Lower lobe of right lung (tissue), 2 donors: ENCODE data around the gene SMC4. TPM values are rescaled to one million over a fixed set of nuclear protein-coding genes. Genes with fewer than 3 reads are reported as not detected.

Experiments used
- ATAC-seq, 2 donors: fragments of 200-7000 bp; cut with Tn5 transposase; one replicate each; pipeline ENCODE4 v1.9.1; 2020 to 2022; ENCODE audit warnings: mild to moderate bottlenecking in 2 of 2, moderate library complexity in 2 of 2
- DNase-seq: peaks from one replicate; pipeline ENCODE4 v3.0.0-alpha.2; 2020
- H3K27ac ChIP-seq: fragments of 200-600 bp; one replicate; pipeline ENCODE4 v1.8.0; 2022
- H3K27me3 ChIP-seq: fragments of 200-600 bp; one replicate; pipeline ENCODE4 v1.8.0; 2022; ENCODE audit warnings: low read depth
- H3K36me3 ChIP-seq: fragments of 200-600 bp; one replicate; pipeline ENCODE4 v1.8.0; 2022; ENCODE audit warnings: mild to moderate bottlenecking
- H3K4me1 ChIP-seq: fragments of 200-600 bp; one replicate; pipeline ENCODE4 v1.8.0; 2022
- H3K4me3 ChIP-seq: fragments of 200-600 bp; one replicate; pipeline ENCODE4 v1.8.0; 2022; ENCODE audit warnings: mild to moderate bottlenecking
- H3K9me3 ChIP-seq: fragments of 200-600 bp; one replicate; pipeline ENCODE4 v1.8.0; 2022
- CTCF ChIP-seq: fragments of 200-600 bp; IDR thresholded peaks from one replicate; pipeline ENCODE4 v1.8.0; 2022; ENCODE audit warnings: antibody characterized with exemption, mild to moderate bottlenecking
- intact Hi-C: fragments of 100-400 bp; cut with DNase I; formaldehyde crosslinking; loops from one replicate; pipeline ENCODE4 v1.11.0; 2022
- total RNA-seq: library from RNA; stranded (reverse); fragmentation: NEBNext Ultra II Directional; extraction: Animal tissue kit (Norgen Biotek cat#: 25700); gene quantifications from one replicate; pipeline ENCODE4 v1.2.1, GENCODE V29; 2021
- donor health status: DM: no; HTN: yes; CAD: no; lungs with severe emphysema.

Gene SMC4
- total RNA-seq, 1 donor from 2014 or later = 57.6 TPM

DNA sequence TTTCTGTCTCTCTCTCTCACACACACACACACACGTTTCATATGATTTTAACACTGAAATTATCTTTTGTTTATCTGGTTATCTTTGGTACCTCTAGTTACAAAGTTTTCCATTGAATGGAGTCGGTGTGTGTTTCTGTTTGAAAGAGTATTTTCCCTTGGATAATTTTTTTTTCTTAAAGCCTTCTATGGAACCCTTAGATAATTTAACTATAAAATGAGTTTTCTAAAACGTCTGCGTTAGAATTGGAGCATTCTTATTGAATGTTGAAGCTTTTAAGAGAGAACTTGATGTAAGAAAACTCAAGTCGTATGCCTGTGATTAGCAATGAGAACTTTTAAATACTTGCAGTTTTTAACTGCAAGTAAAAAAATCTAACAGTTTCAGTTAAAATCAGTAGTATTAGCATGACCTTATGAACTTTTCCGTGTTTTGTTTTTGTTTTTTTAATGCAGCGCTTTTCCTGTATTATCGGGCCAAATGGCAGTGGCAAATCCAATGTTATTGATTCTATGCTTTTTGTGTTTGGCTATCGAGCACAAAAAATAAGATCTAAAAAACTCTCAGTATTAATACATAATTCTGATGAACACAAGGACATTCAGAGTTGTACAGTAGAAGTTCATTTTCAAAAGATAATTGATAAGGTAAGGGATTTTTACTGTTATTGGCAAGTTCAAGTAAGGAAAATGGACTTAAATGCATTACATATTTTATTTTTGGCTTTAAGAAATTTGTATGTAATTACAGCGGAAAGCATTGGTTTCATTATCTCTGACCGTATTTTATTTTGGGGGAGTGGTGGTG lies 3.0 kb downstream of the SMC4 start:
- H3K4me1 ChIP-seq = peaks cover 37% of the 10 kb centered on the region
- peak overlapping the region; percentile 88 for H3K27ac ChIP-seq

DNA sequence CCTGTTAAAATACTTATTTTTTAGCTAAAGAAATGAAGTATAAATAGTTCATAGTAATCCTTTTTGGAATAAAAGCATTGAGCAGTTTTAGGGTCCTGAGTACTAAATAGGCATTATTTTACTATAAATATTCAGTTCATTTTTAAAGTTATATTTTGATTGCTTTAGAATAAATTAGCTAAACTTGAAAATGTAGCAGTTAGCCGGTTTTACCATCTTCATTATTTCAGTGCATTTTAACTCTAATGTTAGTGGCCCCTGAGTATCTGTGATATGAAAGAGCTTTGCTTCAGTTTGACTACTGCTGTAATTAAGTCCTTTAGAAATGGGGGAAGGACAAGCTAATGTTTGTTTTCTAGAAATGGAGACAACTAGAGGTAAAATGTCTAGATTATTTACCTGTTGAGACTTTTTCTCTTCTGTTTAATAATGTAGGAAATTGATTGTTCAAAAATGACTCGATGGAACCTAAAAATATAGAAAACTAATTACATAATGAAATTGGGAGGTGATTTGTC lies 3.6 kb downstream of the SMC4 start:
- ATAC-seq (no peak), DNase-seq (no peak)
- intact Hi-C loops = loop anchor here (10.0 kb wide), 1 partner anchor 368 kb away; no protein-coding TSS in a partner anchor
- no peaks in the 10 kb centered on the region for H3K27me3 ChIP-seq
- peak overlapping the region; percentile 88 for H3K27ac ChIP-seq
- H3K36me3 ChIP-seq = peaks cover 15% of the 10 kb centered on the region
- H3K4me1 ChIP-seq = peaks cover 34% of the 10 kb centered on the region
- H3K4me3 ChIP-seq = peak overlapping the region; percentile 81
- no peaks in the 10 kb centered on the region for H3K9me3 ChIP-seq
- no peak for TF ChIP-seq CTCF

More for the DNA sequence above, 3.0 kb downstream of the SMC4 start:
- intact Hi-C loops = loop anchor here (10.0 kb wide), 1 partner anchor 368 kb away; no protein-coding TSS in a partner anchor
- Histone ChIP-seq H3K9me3 (no peaks in the 10 kb centered on the region), H3K36me3 (peaks cover 12% of the 10 kb centered on the region), H3K4me3 (peak overlapping the region; percentile 81), H3K27me3 (no peaks in the 10 kb centered on the region)
- no peak for TF ChIP-seq CTCF
- no peak for DNase-seq
- no peak for ATAC-seq

GRCh38 chr3:160403796-160404470 lies 4.5 kb downstream of the SMC4 start:
- H3K27ac ChIP-seq = peak overlapping the region; percentile 88
- intact Hi-C loops = loop anchor here (10.0 kb wide), 1 partner anchor 369 kb away; no protein-coding TSS in a partner anchor
- H3K4me1 ChIP-seq = peaks cover 28% of the 10 kb centered on the region
- no peak for TF ChIP-seq CTCF
- H3K27me3 ChIP-seq = no peaks in the 10 kb centered on the region
- H3K4me3 ChIP-seq = peak overlapping the region; percentile 2
- ATAC-seq = no peak
- DNase-seq = no peak
- peaks cover 15% of the 10 kb centered on the region for H3K36me3 ChIP-seq
- H3K9me3 ChIP-seq = no peaks in the 10 kb centered on the region

GRCh38 chr3:160409812-160410610 lies 10.6 kb downstream of the SMC4 start:
- Histone ChIP-seq H3K9me3 (no peaks in the 10 kb centered on the region), H3K36me3 (peaks cover 31% of the 10 kb centered on the region), H3K4me3 (no peak overlapping the region), H3K4me1 (no peaks in the 10 kb centered on the region), H3K27ac (no peak overlapping the region), H3K27me3 (no peaks in the 10 kb centered on the region)
- intact Hi-C loops = loop anchor here (10.0 kb wide), 1 partner anchor 375 kb away; no protein-coding TSS in a partner anchor
- ATAC-seq = no peak
- no peak for TF ChIP-seq CTCF
- no peak for DNase-seq

- Histone ChIP-seq H3K27me3 (no peaks in the 10 kb centered on the region), H3K4me1 (no peaks in the 10 kb centered on the region), H3K9me3 (no peaks in the 10 kb centered on the region), H3K36me3 (peaks cover 48% of the 10 kb centered on the region), H3K27ac (no peak overlapping the region), H3K4me3 (no peak overlapping the region)
- DNase-seq (no peak), ATAC-seq (no peak)
- intact Hi-C loops = no loop called here
- TF ChIP-seq CTCF = no peak
Measured at GRCh38 chr3:160412477-160412876, 13.0 kb downstream of the SMC4 start.
